GM12878 (cell line): ENCODE results near the gene ARHGAP26. TPM values are rescaled to one million over a fixed set of nuclear protein-coding genes. Genes with fewer than 3 reads are reported as not detected.

Experiments used
- ATF3 ChIP-seq: IDR thresholded peaks from 2 replicates; pipeline ENCODE4 v1.6.1; 2011; ENCODE audit warnings: low read depth, mild to moderate bottlenecking, low read length, moderate library complexity, borderline replicate concordance; ENCODE audit errors: extremely low read depth
- ATF7 ChIP-seq: fragments of 450-650 bp; IDR thresholded peaks from 2 replicates; pipeline ENCODE4 v1.6.1; 2016; ENCODE audit warnings: low read depth, mild to moderate bottlenecking
- BHLHE40 ChIP-seq, 2 experiments: fragments of 450-650 bp in 1 of 2; IDR thresholded peaks; 2 replicates each; pipeline ENCODE4 v1.6.1; 2011 to 2017; ENCODE audit warnings: low read depth in 2 of 2, borderline replicate concordance in 1 of 2, improper control_type of control experiment in 1 of 2, low read length in 1 of 2, mild to moderate bottlenecking in 1 of 2
- CEBPB ChIP-seq, 2 experiments: fragments of 150-350 bp in 1 of 2; IDR thresholded peaks; 2 replicates each; pipeline ENCODE4 v1.6.1; 2012 to 2014; ENCODE audit warnings: low read depth in 2 of 2, low read length in 2 of 2, borderline replicate concordance in 1 of 2, inconsistent platforms in 1 of 2
- ETV6 ChIP-seq, 2 experiments: fragments of 450-650 bp in 1 of 2; IDR thresholded peaks in 1 of 2; conservative IDR thresholded peaks in 1 of 2; 2 replicates each; pipeline ENCODE4 v1.6.1; 2014; ENCODE audit warnings: antibody characterized with exemption in 1 of 2, borderline replicate concordance in 1 of 2, low read depth in 1 of 2, mild to moderate bottlenecking in 1 of 2, moderate library complexity in 1 of 2
- FOS ChIP-seq: IDR thresholded peaks from 3 replicates; pipeline ENCODE4 v1.6.1; 2011; ENCODE audit warnings: borderline replicate concordance; ENCODE audit not compliant: insufficient read length; ENCODE audit errors: extremely low read depth
- IRF5 ChIP-seq: fragments of 450-650 bp; IDR thresholded peaks from 2 replicates; pipeline ENCODE4 v1.6.1; 2017; ENCODE audit warnings: borderline replicate concordance
- LARP7 ChIP-seq: fragments of 450-650 bp; IDR thresholded peaks from 2 replicates; pipeline ENCODE4 v1.6.1; 2017; ENCODE audit warnings: mild to moderate bottlenecking
- MAX ChIP-seq: IDR thresholded peaks from 2 replicates; pipeline ENCODE4 v1.6.1; 2012; ENCODE audit warnings: low read depth, low read length, improper control_type of control experiment
- MEF2A ChIP-seq: IDR thresholded peaks from 2 replicates; pipeline ENCODE4 v1.6.1; 2011; ENCODE audit warnings: low read depth, mild to moderate bottlenecking, low read length, moderate library complexity; ENCODE audit not compliant: insufficient read depth
- MEF2B ChIP-seq: fragments of 450-650 bp; IDR thresholded peaks from 2 replicates; pipeline ENCODE4 v1.6.1; 2018; ENCODE audit warnings: mild to moderate bottlenecking, moderate library complexity; ENCODE audit not compliant: partially characterized antibody, poor library complexity, severe bottlenecking
- NFYA ChIP-seq: IDR thresholded peaks from 2 replicates; pipeline ENCODE4 v1.6.1; 2011; ENCODE audit warnings: low read depth, mild to moderate bottlenecking, low read length, improper control_type of control experiment, borderline replicate concordance
- NR2C2 ChIP-seq: IDR thresholded peaks from 2 replicates; pipeline ENCODE4 v1.6.1; 2011; ENCODE audit warnings: borderline replicate concordance, low read depth; ENCODE audit not compliant: control insufficient read depth, insufficient read length
- POLR2A ChIP-seq: IDR thresholded peaks from 2 replicates; pipeline ENCODE4 v1.6.1; 2011; ENCODE audit warnings: low read depth, mild to moderate bottlenecking, low read length
- SMARCA5 ChIP-seq: fragments of 450-650 bp; IDR thresholded peaks from 2 replicates; pipeline ENCODE4 v1.6.1; 2017; ENCODE audit warnings: mild to moderate bottlenecking
- SREBF1 ChIP-seq: IDR thresholded peaks from 2 replicates; pipeline ENCODE4 v1.6.1; 2012; ENCODE audit warnings: mild to moderate bottlenecking, low read length
- SUPT20H ChIP-seq: IDR thresholded peaks from 2 replicates; pipeline ENCODE4 v1.6.1; 2011; ENCODE audit warnings: low read depth, mild to moderate bottlenecking, low read length, moderate library complexity, borderline replicate concordance; ENCODE audit not compliant: control insufficient read depth
- YY1 ChIP-seq: IDR thresholded peaks from 2 replicates; pipeline ENCODE4 v1.6.1; 2011; ENCODE audit warnings: low read depth, mild to moderate bottlenecking, low read length
- ZBTB11 ChIP-seq: fragments of 450-650 bp; formaldehyde crosslinking; IDR thresholded peaks from 2 replicates; pipeline ENCODE4 v1.5.0; 2022; ENCODE audit warnings: mild to moderate bottlenecking, missing genetic modification characterization
- polyA plus RNA-seq, 11 experiments: library from polyadenylated mRNA; depleted of rRNA in 4 of 11; unstranded in 6 of 11; stranded (reverse) in 5 of 11; fragments of >200 nt; fragmentation: Nextera tagmentation in 4 of 11; fragmentation: Illumina TruSeq in 1 of 11; extraction: Ambion mirVana in 4 of 11; extraction: Trizol in 1 of 11; gene quantifications; 1 replicate in 1 of 11; 2 replicates in 10 of 11; pipeline versions ENCODE4 v1.2.1 to v1.2.3, GENCODE V29; 2011 to 2016; ENCODE audit warnings: inconsistent platforms in 2 of 11, missing spikeins in 2 of 11, low read depth in 1 of 11
- total RNA-seq, 4 experiments: library from RNA; depleted of rRNA in 3 of 4; stranded (reverse); fragments of >200 nt in 3 of 4; fragmentation: Illumina TruSeq in 1 of 4; extraction: Trizol in 1 of 4; gene quantifications; 2 replicates each; pipeline versions ENCODE4 v1.2.1 to v1.2.3, GENCODE V29; 2013 to 2021
- TF ChIP-seq, protein P1 (sequence below): IDR thresholded peaks from 2 replicates; pipeline ENCODE4 v1.6.1; 2011; ENCODE audit warnings: borderline replicate concordance, low read depth, mild to moderate bottlenecking, moderate library complexity, mixed read lengths, low read length; ENCODE audit not compliant: insufficient read depth; ENCODE audit errors: extremely low read length
- TF ChIP-seq, protein P2 (sequence below): fragments of 450-650 bp; IDR thresholded peaks from 2 replicates; pipeline ENCODE4 v1.6.1; 2018; ENCODE audit warnings: borderline replicate concordance, mild to moderate bottlenecking; ENCODE audit not compliant: partially characterized antibody

Gene ARHGAP26
- total and polyA plus RNA-seq, 10 of the 15 experiments (the other 5 are each of a cell fraction or from before 2014, with no cell fraction given) = 9.4 to 41.5 (median 19.3) TPM

DNA sequence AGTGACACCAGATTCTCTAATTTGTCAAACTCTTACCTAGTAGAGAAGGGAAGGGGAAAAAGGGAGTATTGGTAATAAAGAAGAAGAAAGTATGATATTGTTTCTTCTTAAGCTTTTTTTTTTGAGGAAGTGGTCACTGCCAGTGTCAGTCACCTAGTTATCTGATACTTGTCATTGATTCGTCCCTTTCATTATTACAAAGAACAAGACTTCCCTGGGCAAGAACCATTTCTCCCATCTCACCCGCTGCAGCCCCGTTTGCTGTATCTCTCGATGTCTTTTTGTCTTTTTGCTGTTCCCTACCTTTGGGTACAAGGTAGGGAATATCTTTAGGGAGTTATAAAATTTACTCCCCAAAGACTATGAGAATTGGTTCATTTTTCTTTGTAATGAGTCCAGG lies 249.0 kb downstream of the ARHGAP26 start (continued):
- TF ChIP-seq NR2C2 (no peak), YY1 (no peak), IRF5 (no peak), ZBTB11 (CRISPR knock-in tag) (no peak), ATF3 (no peak), ETV6 (conservative IDR thresholded peaks at IDR 0.05 in 1 of 2, IDR thresholded peaks at IDR 0.05 in 1 of 2; ENCODE audit: borderline replicate concordance in 1 of 2, low read depth in 1 of 2) (peak in 1 of 2 experiments; percentile 87; a peak in 2 of 4 replicates), ATF7 (0 out of 2 replicates have a peak, but pooled peaks have one; percentile 44), SREBF1 (no peak), SMARCA5 (no peak), CEBPB (IDR thresholded peaks at IDR 0.05; ENCODE audit: borderline replicate concordance in 1 of 2, low read depth in 2 of 2, low read length in 2 of 2) (no peak), MEF2A (no peak), LARP7 (no peak), MAX (no peak), FOS (no peak), POLR2A (no peak), SUPT20H (no peak), BHLHE40 (IDR thresholded peaks at IDR 0.05; ENCODE audit: borderline replicate concordance in 1 of 2, low read depth in 2 of 2, low read length in 1 of 2) (peak in 1 of 2 experiments; percentile 19; a peak in 1 of 4 replicates), NFYA (no peak), MEF2B (no peak)
- TF ChIP-seq, protein P1, sequence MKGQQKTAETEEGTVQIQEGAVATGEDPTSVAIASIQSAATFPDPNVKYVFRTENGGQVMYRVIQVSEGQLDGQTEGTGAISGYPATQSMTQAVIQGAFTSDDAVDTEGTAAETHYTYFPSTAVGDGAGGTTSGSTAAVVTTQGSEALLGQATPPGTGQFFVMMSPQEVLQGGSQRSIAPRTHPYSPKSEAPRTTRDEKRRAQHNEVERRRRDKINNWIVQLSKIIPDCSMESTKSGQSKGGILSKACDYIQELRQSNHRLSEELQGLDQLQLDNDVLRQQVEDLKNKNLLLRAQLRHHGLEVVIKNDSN = no peak
- TF ChIP-seq, protein P2, sequence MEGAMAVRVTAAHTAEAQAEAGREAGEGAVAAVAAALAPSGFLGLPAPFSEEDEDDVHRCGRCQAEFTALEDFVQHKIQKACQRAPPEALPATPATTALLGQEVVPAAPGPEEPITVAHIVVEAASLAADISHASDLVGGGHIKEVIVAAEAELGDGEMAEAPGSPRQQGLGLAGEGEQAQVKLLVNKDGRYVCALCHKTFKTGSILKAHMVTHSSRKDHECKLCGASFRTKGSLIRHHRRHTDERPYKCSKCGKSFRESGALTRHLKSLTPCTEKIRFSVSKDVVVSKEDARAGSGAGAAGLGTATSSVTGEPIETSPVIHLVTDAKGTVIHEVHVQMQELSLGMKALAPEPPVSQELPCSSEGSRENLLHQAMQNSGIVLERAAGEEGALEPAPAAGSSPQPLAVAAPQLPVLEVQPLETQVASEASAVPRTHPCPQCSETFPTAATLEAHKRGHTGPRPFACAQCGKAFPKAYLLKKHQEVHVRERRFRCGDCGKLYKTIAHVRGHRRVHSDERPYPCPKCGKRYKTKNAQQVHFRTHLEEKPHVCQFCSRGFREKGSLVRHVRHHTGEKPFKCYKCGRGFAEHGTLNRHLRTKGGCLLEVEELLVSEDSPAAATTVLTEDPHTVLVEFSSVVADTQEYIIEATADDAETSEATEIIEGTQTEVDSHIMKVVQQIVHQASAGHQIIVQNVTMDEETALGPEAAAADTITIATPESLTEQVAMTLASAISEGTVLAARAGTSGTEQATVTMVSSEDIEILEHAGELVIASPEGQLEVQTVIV = no peak
